ENCODE results near the gene NDUFS2. TPM values are rescaled to one million over a fixed set of nuclear protein-coding genes. Genes with fewer than 3 reads are reported as not detected.

NDUFS2 gene
- total and polyA plus RNA-seq, 9 of the 15 experiments (the other 6 are each of a cell fraction or from before 2014, with no cell fraction given) = 70.0 to 176 (median 141) TPM

GRCh38 chr1:161260376-161261260, 58.5 kb downstream of the NDUFS2 start:
- ChIA-PET CTCF (ENCODE audit: low intra/inter-chr PET ratio) (no interaction called here), POLR2A (interaction anchor here (0.6 to 2.1 kb wide), 6 partner anchors 10 to 32 kb away, joined by 3 to 6 read pairs (median 4); no protein-coding TSS in a partner anchor)
- in situ Hi-C loops (cut with MboI) = no loop called here
- H3K27ac ChIP-seq (ENCODE audit: extremely low read depth, low read depth, low read length) = no peak overlapping the region
- DNase-seq (ENCODE audit: extremely low read depth in 1 of 4, low spot score in 3 of 4) = no peak
- FAIRE-seq = no peak
- no peaks in the 10 kb centered on the region for H3K9me1 ChIP-seq (ENCODE audit: control insufficient read depth, insufficient read depth, low read length)
- H3K4me3 ChIP-seq = no peak overlapping the region
- no TSS peak for BruUV-seq (replicated peaks)
- H3K4me1 ChIP-seq (replicated peaks in 1 of 2; ENCODE audit: control insufficient read depth in 2 of 2, insufficient read depth in 2 of 2, low read length in 2 of 2) = peaks cover 0 to 7% of the 10 kb centered on the region in 2 experiments; a peak in 3 of 5 replicates
- no peaks in the 10 kb centered on the region for H3K36me3 ChIP-seq (ENCODE audit: control insufficient read depth, insufficient read depth, low read length)
- H4K20me1 ChIP-seq (replicated peaks; ENCODE audit: control insufficient read depth, insufficient read depth, low read length) = no peaks in the 10 kb centered on the region
- TF ChIP-seq HDAC1 (IDR thresholded peaks at IDR 0.05) (no peak), KLF16 (IDR thresholded peaks at IDR 0.05) (no peak), NFIC (IDR thresholded peaks at IDR 0.05) (no peak), RBM15 (IDR thresholded peaks at IDR 0.05; ENCODE audit: insufficient read depth, low read length) (no peak), SREBF2 (CRISPR knock-in tag; IDR thresholded peaks at IDR 0.05) (no peak), KAT8 (IDR thresholded peaks at IDR 0.05; ENCODE audit: low read depth) (no peak), FOXJ2 (tag; IDR thresholded peaks at IDR 0.05) (no peak)
- H3K9ac ChIP-seq (ENCODE audit: insufficient read depth in 1 of 2, low read depth in 2 of 2, low read length in 2 of 2) = no peak overlapping the region
- WGBS (ENCODE audit: insufficient coverage, low coverage, missing lambda C conversion rate) = 0% methylated on average over 9 of the region's 9 CpGs
- H3K79me2 ChIP-seq (ENCODE audit: control insufficient read depth, insufficient read depth, low read length) = no peaks in the 10 kb centered on the region
- peaks cover 2% of the 10 kb centered on the region; the same call in 1 of the 2 replicates for H3K9me3 ChIP-seq (replicated peaks; ENCODE audit: control insufficient read depth, insufficient read depth, low read depth, low read length)
- intact Hi-C loops (cut with micrococcal nuclease) = no loop called here
- H3K4me2 ChIP-seq (ENCODE audit: insufficient read depth, low read length) = no peak overlapping the region
- H2AFZ ChIP-seq (ENCODE audit: low read depth, low read length) = no peak overlapping the region
- no peak for ATAC-seq
- H3K27me3 ChIP-seq (ENCODE audit: control insufficient read depth in 2 of 2, insufficient read depth in 2 of 2, low read length in 2 of 2) = peaks cover 33 to 39% of the 10 kb centered on the region in 2 experiments; a peak in 4 of 5 replicates
